HG03520 (cell line): Measurements from ENCODE around the gene DSTYK.
"Not testable (repeated sequence)": the region's sequence is repeated elsewhere in the genome, so short reads cannot be mapped to it uniquely, and the experiment has no call there.

Experiments
- ATAC-seq: cut with Tn5 transposase; IDR thresholded peaks from one replicate; pipeline ENCODE4 v1.9.1; 2021; ENCODE audit warnings: mild to moderate bottlenecking, moderate library complexity; ENCODE audit not compliant: unreplicated experiment

Gene DSTYK

DNA sequence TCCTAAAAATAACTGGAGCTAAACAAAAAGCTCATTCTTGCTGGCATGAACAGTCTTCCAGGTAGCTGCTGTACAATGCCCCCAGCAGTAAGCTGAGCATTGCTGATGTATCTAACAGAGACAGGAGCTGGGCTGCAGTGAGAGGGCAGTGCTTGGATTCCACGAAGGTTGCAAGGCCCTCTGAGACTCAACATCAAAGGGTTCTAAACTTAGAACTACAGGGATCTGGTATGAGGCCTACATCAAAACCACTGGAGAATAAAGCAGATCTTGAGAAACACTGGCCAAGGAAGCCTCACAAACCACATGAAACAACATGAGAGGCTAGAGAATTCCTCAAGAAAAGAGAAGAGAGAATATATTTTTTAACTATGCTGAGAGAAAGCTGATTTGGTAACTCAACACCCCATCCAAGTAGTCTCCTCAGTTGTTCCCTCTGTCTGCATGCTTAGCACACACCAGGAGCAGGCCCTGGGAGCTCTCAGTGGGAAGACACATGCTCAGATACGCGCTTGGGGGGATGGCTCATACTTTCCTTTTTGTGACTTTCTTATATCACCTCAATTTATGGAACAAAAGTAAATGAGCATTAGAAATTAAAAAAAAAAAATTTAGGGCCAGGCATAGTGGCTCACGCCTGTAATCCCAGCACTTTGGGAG lies 27.7 kb downstream of the DSTYK start:
- ATAC-seq: no peak

DNA sequence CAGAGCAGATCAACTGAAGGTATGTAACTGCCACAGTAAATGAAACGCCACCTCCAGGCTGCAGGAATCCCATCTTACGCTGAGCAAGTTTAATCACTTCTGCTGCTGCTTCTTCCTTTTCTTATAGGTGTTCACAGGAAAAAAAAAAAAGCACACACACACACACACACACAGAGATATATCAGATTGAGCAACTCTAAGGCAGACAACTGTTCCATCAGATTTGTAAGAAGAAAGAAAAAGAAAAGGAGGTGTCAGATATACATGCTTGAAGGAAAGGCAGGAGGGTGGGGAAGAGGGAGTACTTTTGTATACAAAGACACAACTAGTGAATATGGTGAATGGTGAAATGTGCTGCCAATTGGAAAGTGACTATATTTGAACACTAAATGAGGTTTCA lies 28.6 kb downstream of the DSTYK start:
- no peak for ATAC-seq

DNA sequence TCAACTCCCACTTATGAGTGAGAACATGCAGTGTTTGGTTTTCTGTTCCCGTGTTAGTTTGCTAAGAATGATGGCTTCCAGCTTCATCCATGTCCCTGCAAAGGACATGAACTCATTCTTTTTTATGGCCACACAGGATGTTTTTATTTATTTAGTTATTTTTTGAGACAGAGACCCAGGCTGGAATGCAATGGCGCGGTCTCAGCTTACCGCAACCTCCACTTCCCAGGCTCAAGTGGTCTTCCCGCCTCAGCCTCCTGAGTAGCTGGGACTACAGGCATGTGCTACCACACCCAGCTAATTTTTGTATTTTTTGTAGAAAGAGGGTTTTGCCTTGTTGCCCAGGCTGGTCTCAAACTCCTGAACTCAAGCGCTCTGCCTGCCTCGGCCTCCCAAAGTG lies 31.2 kb downstream of the DSTYK start:
- not testable (repeated sequence) for ATAC-seq

- no peak for ATAC-seq
Observed at GRCh38 chr1:205179842-205180241, 31.7 kb downstream of the DSTYK start.

DNA sequence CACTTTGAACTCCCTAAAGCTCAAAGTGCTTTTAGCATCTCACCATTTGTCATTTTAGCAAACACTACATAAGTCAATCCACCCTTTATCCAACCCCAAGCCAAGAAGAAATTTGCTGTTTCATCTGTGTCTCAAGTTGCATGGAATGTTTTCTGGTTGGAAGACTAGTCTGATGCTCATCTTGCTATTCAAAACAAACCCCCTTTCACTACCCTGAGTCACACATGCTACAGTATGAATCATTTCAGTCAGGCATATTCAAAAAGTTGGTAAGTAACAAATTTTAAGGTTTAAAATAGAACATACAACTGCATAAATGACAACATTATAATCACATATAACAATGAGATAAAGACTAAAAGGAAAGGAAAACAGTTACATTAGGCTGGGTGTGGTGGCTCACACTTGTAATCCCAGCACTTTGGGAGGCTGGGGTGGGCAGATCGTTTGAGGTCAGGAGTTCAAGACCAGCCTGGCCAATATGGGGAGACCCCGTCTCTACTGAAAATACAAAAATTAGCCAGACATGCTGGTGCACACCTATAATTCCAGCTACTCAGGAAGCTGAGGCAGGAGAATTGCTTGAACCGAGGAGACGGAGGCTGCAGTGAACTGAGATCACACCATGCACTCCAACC lies 38.7 kb downstream of the DSTYK start:
- no peak for ATAC-seq

DNA sequence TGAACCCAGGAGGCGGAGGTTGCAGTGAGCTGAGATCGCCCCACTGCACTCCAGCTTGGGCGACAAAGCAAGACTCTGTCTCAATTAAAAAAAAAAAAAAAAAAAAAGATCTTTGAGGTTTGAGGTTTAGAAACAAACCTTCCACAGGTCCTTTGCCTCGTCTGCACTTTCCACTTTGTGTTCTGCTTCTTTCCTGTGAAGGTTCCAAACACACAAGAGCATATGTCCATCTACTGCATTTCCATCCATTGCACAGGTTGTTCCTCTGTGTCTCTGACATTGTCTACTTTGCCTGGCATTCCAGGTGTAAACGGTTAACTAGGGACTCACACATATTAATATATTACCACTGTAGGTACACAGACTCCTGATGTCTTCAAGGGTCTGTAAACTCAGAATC lies 40.1 kb downstream of the DSTYK start:
- no peak for ATAC-seq

DNA sequence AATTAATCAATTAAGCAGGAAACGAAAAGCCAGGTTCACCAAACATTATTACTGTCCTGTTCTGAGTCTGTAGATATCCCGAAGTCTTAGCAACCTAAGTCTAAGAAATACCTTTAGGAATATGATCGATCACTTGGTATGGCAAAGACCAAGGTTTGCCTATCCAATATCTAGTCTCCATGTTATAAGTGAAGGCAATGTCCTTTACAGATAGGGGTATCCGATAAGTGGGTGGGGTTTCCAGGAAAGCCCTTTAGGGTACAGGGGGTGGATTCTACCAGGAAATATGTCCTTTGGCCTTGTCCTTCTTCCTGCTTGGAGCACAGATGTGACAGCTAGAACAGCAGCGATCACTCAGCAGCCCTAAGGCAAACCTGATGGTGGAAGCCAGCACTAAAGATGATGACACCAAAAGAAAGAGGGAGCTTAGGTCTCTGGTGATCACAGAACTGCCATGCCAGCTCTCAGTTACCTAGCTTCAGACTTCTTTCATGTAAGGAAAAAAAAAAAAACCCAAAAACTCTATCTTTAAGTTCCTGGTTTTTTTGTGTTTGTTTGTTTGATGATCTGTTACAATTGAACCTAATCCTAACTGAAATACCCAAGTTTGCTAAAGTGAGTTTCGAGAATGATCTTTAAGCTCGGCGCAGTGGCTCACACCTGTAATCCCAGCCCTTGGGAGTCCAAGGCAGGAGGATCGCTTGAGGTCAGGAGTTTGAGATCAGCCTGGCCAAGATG lies 40.8 kb downstream of the DSTYK start:
- ATAC-seq: no peak

- no peak for ATAC-seq
Observed at GRCh38 chr1:205169248-205169647, 42.3 kb downstream of the DSTYK start.

DNA sequence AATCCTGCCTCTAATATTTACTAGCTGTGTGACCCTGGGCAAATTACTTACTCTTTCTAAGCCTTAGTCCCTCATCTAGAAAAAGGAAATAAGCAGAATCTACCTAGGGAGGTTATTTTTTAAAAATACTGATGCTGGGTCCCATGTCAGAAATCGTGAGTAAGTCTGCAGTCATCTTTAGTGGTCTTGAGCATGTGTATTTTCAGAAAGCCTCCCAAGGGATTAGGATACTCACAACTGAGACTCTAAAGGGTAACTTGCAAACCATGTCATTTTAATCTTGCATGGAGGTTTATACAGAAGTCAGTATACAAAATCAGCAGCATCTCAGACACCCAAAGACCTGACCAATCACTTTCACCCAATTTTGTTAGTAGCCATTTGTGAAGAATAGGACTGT lies 43.2 kb downstream of the DSTYK start:
- no peak for ATAC-seq

DNA sequence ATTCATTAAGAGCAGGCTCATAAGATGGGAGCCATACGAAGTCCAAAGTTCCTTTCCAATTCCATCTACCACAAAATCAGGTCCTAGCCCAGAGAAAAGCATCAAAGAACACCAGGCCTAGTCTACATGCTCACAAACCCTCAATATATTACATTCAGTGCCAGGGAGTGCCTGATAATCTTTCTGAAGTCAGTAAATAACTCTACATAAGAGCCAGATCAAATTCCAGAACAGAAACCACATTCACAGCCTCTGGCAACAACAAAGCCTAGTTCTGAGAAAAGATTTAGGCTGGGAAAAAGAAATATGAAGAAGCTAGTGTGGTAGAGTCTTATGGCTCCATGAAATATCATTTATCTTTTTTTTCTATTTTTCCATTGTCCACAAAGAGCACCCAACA lies 49.2 kb downstream of the DSTYK start:
- ATAC-seq: no peak

- no peak for ATAC-seq
Observed at GRCh38 chr1:205161076-205161475, 50.4 kb downstream of the DSTYK start.

GRCh38 chr1:205158048-205158616 lies 53.4 kb downstream of the DSTYK start:
- no peak for ATAC-seq

- ATAC-seq: not testable (repeated sequence)
Observed at GRCh38 chr1:205155665-205156377, 55.7 kb downstream of the DSTYK start.

DNA sequence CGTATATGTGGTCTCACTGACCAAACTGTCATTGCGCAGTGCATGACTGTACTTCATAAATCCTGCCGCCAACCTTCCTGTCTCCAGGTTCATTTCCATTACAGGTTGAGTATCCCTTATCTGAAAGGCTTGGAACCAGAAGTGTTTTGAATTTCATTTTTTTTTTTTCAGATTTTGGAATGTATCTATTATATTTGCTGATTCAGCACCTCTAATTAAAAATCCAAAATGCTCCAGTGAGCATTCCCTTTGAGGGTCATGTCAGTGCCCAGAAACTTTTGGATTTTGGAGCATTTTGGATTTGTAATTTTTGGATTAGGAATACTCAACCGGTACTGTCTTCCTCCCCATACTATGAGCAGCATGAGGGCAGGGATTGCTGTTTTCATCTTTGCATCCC lies 59.0 kb downstream of the DSTYK start:
- no peak for ATAC-seq

DNA sequence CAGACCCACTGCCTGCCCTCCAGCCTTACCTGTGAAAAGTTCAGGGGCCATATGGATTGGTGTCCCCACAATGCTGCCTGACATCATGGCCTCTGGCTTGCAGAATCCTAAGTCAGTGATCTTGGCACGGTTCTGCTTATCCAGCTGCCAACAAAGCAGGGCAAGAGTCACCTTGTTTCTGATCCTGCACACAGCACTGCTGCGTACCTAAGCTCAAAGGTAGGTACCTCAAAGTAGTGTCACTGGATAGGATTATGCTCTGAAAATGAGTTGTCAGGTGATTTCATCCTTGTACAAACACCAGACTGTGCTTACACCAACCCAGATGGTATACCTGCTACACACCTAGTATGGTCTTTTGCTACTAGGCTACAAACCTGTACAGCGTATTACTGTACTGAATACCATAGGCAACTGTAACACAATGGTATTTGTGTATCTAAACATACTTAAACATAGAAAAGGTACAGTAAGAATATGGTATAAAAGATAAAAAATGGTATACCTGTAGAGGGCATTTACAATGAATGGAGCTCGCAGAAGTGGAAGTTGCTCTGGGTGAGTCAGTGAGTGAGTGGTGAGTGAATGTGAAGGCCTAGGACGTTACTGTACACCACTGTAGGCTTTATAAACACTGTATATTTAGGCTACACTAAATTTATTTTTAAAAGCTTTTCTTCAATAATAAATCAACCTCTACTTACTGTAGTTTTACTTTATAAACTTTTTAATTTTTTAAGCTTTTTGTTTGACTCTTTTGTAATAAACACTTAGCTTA lies 60.7 kb downstream of the DSTYK start:
- ATAC-seq: no peak

- no peak for ATAC-seq
Observed at GRCh38 chr1:205147191-205147835, 64.2 kb downstream of the DSTYK start.

- no peak for ATAC-seq
Observed at GRCh38 chr1:205144751-205145150, 66.8 kb downstream of the DSTYK start.

GRCh38 chr1:205144046-205144720 lies 67.3 kb downstream of the DSTYK start:
- ATAC-seq: no peak

- ATAC-seq: no peak
Observed at GRCh38 chr1:205142102-205142469, 69.4 kb downstream of the DSTYK start.
